Fibroblast of skin of right quadriceps (primary cell): ENCODE data around the gene P2RY11.

Experiments
- DNase-seq: peaks from one replicate; pipeline ENCODE4 v3.0.0-alpha.2; 2013

The P2RY11 gene

GRCh38 chr19:10142701-10143375 is 31.3 kb downstream of the P2RY11 start:
- no peak for DNase-seq

GRCh38 chr19:10143681-10144080 is 32.2 kb downstream of the P2RY11 start:
- DNase-seq: no peak

- DNase-seq: no peak
Observed at GRCh38 chr19:10144361-10144760, 32.9 kb downstream of the P2RY11 start.

- no peak for DNase-seq
Observed at GRCh38 chr19:10145031-10145430, 33.5 kb downstream of the P2RY11 start.

GRCh38 chr19:10146142-10146541 is 34.6 kb downstream of the P2RY11 start:
- DNase-seq: no peak

GRCh38 chr19:10149427-10149826 is 37.9 kb downstream of the P2RY11 start:
- no peak for DNase-seq

- DNase-seq: no peak
Observed at GRCh38 chr19:10151521-10151920, 40.0 kb downstream of the P2RY11 start.

- no peak for DNase-seq
Observed at GRCh38 chr19:10152100-10152499, 40.6 kb downstream of the P2RY11 start.

- no peak for DNase-seq
Observed at GRCh38 chr19:10155839-10156238, 44.3 kb downstream of the P2RY11 start.

- no peak for DNase-seq
Observed at GRCh38 chr19:10158071-10158470, 46.6 kb downstream of the P2RY11 start.

- no peak for DNase-seq
Observed at GRCh38 chr19:10158485-10158884, 47.0 kb downstream of the P2RY11 start.

- DNase-seq: no peak
Observed at GRCh38 chr19:10159610-10160009, 48.1 kb downstream of the P2RY11 start.

GRCh38 chr19:10163536-10163935 is 52.0 kb downstream of the P2RY11 start:
- DNase-seq: no peak
